Measurements from ENCODE around the gene POLR2E.
A peak's percentile ranks its signal among the peaks of the same experiment; 100 is the strongest.

Gene POLR2E

DNA sequence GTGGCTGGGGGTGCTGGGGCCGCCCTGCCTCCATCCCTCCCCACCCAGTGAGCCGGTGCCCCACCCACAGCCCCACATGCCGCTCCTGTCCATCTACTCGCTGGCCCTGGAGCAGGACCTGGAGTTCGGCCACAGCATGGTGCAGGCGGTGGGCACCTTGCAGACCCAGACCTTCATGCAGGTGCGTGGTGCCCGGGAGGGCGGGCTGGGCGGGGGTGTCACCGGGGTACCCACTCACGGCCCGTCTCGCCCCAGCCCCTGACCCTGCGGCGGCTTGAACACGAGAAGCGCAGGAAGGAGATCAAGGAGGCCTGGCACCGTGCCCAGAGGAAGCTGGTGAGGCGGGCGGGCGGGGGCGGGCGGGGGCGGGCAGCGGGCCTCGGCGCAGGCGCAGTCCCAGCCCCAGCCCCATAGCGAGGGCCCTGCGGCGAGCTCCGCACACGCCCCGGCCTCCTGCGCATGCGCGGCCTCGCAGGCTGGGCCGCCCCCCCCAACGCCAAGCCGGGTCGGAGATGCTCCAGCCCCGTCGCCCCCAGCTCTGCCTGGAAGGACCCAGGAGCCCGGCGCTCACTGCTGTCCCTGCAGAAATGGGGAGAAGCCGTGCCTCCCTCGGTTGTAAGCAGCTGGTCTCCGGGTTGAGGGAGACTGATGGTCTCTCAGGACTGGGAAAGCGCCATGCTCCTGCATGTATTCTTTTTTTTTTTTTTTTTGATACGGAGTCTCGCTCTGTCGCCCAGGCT, 20.5 kb downstream of the POLR2E start:
- DNase-seq: peak; percentile 86

DNA sequence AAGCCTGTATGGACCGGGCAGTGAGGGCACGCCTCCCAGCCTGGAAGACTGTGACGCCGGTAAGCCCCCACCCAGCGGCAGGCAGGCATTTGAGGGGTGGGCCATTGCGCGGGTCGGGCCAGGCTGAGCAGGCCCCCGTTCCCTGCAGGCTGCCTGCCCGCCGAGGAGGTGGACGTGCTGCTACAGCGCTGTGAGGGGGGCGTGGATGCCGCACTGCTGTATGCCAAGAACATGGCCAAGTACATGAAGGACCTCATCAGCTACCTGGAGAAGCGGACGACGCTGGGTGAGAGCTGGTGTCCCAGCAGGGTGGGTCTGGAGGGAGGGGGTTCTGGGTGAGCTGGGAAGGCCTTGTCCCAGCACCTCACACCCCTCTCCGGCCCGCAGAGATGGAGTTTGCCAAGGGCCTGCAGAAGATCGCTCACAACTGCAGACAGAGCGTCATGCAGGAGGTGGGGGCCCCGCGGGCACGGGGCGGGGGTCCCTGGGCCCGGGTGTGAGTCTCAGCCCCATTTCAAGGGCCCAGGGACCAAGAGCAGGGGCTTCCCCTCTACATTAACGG, 21.1 kb downstream of the POLR2E start:
- no peak for DNase-seq

DNA sequence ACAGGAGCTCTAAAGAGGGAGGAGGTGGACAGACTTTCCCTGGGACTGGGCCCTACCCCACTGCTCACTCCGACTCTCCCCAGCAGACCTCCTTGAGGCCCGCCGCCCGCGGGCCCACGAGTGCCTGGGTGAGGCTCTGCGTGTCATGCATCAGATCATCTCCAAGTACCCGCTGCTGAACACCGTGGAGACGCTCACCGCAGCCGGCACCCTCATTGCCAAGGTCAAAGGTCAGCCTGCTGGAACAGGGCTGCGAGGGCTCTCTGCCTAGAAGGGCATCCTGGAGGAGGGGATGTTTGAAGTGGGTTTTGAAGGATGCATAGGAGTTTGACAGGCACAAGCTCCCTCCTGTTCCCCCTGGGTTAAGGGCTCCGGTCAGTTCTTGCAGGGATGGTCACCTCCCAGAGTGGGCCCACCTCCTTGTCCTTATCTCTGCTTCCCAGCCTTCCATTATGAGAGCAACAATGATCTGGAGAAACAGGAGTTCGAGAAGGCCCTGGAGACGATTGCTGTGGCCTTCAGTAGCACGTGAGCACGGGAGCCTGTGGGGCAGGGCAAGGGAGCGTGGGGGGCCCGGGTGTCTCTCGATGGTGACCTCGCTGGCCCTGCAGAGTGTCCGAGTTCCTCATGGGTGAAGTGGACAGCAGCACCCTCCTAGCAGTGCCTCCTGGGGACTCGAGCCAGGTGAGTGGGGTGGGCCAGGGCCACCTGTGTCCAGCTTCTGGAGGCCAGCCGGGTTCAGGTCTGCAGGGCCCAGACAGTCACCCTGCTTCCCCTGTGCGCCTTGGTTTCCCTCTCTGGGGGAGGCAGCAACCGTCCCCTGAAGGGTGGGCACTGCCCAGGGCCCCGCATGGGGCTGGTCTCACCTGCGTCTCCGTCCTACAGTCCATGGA, 21.9 kb downstream of the POLR2E start:
- DNase-seq: no peak

DNA sequence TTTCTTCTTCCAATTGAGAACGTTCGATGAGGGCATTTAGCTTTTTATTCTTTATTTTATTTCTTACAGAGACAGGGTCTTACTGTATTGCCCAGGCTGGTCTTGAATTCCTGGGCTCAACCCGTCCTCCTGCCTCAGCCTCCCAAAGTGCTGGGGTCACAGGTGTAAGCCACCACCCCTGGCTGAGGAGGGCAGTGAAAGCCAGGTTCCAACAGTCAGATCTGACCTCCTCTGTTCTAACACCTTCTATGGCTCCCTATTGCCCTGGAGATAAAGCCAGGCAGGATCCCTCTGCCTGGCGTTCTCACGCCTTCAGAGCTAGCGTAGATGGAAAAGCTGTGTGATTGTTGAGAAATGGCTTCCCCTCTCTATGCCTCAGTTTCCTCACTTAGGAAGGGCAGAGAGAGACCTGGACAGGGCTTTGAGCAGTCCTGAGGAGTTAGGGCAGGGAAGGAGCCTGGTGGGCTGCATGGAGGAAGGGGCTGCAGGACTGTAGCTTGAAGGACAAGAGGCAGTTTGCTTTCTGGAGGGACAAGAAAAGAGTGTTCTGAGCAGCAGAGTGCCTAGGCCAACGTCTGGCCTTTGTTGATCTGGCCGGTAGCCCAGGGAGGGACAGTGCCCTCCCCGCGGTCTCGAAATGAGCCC, 22.7 kb downstream of the POLR2E start:
- DNase-seq: no peak

DNA sequence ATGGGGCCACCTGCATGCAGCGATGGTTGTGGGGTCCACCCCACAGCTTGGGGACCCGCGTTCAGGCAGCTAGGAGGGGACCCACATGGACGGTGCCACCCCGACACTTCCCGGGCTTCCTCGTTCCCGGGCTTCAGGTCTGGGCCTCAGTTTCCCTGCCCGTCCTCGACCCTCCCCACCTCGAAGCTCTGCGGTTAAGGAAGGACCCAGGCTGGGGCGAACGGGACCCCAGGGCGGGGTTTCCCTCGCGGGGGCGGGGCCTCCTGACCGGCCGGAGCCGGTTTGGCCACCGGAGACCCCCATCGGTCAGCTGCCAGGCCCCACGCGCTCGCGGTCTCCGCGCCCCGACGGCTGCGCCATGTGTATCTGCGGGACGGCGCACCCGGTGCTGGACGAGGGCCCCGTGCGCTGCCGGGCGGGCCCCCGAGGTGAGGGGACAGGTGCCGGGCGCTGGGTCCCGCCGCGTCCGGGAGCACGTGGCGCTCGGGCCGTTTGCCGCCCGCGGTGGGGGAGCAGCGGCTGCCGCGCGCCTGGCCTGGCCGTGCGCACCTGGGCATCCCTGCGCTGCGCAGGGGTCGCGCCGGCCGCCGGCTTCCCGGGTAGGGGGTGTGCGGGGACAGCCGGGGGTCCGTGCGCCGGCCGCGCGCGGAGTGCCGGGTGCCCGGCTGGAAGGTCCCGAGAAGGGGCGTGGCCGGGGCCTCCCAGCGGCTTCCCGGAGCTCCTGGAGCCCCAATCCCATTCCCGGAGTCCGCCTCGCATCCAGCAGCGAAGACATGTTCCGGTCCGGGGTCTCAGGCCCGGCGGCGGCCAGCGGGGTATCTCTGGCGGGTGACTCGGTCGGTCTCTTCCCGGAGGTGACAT, 24.0 kb downstream of the POLR2E start:
- no peak for DNase-seq

DNA sequence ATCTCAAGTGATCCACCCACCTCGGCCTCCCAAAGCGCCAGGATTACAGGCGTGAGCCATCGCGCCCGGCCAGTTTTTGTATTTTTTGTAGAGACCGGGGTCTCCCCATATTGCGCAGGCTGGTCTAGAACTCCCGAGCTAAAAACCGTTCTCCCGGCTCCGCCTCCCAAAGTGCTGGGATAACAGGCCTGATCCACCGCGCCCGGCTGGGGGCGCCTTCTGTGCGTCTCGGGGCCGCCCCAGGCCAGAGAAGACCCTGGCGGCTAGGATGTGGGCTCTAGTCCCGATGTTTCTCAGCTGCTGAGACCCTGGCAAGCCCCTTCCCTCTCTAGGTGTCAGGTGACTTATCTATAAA, 24.6 kb downstream of the POLR2E start:
- no peak for DNase-seq

DNA sequence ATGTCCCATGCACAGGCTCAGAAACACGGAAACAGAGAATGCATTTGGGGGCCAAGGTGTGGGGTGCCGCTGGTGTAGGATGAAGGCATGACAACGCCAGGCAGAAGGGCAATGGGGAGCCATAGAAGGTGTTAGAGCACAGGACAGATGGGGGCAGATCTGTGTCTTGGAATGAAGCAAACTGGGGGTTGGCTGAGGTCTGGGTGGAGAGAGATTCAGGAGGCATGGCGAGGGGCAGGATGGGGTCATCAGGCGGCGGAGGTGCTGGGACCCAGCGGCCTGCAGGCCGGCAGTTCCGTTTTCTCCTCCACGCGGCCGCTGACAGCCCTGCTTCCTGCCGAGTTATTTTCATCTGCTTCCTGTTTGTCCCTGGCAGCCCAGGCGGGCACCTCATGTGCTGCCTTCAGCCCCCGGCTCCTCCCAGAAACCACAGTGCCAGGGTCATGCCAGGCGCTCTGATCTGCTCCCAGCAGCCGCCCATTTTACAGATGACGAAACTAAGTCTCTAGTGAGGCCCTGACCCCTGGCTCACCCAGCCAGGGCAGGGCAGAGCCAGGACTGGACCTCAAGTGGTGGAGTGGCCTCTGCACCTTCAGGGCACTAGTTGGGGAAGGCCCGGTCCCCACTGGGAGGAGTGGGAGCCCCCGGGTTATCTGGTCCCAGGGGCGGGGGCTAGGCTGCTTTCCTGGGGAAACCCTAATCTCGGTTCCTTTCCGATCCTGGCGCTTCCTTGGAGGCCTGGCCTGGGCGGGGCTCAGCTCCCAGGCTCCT, 26.0 kb downstream of the POLR2E start:
- DNase-seq: no peak

DNA sequence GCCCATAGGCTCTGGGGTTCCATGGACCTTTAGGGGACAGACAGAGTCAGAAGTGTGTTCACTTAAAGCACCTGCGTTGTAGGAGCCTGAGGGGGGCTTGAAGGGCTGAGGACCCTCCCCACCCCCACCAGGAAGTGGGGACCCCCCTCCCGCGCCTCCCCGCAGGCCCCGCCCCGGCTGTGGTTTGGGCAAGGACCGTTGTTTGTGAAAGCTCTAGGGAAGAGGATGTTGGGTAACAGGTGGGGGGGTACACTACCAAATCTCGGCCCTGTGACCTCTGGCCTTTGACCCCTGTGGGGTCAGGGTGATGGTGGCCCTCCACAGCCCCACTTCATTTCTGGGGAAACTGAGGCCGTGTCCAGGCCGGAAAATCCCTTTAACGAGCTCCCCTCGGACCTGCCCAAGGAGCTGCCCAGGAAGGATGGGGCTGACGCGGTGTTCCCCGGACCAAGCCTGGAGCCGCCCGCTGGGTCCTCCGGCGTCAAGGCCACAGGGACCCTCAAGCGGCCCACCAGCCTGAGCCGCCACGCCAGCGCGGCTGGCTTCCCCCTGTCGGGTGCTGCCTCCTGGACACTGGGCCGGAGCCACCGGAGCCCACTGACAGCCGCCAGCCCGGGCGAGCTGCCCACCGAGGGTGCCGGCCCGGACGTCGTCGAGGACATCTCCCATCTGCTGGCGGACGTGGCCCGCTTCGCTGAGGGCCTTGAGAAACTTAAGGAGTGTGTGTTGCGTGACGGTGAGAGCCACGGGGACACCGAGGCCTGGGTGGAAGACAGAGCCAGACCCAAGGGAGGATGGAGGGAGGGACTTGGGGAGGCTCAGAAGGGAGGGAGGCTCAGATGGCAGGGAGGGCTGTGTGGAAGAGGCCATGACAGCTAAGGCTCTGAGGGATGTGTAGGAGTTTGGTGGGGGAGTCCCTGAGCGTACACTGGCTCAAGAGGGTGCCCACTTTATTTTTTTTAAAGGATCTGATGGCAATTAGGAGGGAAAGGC, 26.9 kb downstream of the POLR2E start:
- no peak for DNase-seq

DNA sequence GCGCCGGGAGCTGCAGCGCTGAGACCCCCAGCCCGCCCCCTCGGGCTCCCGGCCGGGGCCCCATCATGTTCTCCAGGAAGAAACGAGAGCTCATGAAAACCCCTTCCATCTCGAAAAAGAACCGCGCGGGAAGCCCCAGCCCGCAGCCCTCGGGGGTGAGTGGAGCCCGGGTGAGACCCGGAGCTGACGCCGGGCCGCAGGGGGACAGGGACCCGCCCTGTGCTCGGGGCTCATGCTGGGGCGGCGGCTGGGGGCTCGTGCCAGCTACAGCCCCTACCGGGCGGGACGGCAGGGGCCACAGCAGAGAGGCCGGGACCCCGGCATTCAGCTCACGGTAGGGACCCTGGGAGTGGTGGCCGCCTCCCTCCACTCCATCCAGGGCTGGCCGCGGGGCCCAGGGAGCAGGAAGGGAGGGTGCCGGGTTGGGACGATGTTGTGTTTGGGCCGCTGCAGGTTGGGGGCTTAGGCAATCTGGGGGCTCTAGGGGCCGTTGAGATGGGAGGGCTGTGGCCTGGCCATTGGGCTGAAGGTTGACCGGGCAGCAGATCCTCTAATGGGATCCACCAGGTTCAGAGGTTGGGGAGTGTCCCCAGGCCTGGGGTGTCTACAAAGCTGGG, 27.7 kb downstream of the POLR2E start:
- no peak for DNase-seq

DNA sequence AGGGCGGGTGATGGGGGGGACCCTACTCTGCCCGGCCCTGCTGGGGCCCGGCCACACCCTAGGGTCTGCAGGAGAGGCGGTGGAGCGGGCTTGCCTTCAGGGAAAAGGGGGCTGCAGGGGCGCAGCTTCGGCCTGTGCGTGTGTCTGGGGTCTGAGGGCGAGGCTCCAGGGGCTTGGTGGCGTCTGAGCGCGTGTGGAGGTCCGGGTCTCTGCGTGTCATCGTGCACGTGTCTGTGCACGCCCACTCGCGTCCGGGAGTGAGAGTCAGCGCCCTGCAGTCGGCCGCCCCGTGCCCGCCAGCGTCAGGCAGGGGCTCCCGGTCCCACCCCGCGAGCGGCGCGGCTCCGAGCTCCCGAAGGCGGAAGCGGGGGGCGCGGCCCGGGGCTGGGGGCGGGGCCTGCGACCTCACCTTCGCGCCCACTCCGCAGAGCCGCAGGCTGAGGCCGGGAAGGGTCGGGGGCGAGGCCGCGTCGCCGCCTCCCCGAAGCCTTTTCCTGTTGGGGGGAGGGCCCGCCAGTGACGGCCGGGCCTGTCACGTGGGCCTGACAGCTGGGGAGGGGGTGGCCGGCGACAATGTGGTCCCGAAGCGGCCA, 28.3 kb downstream of the POLR2E start, which contains the start of gene ARHGAP45:
Gene ARHGAP45, plus strand, starts transcription at position 420 of the 593 bp plus-strand sequence. CDS start 239 bp downstream, outside the sequence.
- no peak for DNase-seq

DNA sequence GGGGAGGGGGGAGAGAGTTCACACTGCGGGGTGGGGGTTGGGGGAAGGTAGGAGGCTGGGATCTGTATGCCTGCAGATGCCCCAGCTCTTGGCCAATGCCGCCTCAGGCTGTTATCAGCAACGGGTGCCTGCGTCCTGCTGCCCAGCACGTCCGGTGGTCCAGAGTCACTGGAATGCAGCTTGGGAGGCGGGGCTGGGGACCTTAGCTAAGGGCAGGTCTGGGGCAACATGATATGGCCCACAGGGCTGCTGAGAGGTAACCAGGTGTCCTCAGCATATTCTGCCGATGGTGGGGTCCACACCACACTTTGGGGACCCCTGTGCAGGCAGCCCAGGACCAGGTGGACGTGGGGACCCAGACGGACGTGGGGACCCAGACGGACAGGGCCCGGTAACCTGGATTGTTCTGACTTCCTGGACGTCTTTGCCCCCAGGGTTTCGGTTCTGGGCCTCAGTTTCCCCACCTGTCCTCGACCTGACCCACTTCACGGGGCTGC, 28.9 kb downstream of the POLR2E start:
- no peak for DNase-seq

DNA sequence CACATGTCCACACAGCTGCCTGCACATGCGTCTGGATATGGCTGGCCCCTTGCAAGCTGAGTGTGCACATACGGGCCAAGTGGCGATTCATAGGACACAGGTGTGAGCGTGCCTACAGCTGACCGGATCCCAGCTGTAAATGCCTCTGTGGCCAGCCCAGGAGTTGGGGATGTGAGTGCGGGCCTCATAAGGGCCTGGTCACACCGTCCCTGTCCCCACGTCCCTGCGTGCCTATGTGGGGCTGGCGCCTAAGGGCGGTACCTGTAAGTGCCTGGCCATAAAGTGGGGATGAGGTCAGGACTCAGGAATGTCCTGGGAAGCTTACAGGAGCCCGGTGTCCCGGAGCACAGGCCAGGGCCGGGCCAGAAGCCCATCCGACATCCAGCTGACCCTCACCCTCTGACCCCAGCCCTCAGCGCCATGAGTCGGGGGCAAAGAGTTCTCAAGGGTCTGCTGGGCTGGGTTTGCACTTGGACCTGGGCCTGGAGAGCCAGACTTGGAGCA, 29.5 kb downstream of the POLR2E start:
- DNase-seq: no peak

DNA sequence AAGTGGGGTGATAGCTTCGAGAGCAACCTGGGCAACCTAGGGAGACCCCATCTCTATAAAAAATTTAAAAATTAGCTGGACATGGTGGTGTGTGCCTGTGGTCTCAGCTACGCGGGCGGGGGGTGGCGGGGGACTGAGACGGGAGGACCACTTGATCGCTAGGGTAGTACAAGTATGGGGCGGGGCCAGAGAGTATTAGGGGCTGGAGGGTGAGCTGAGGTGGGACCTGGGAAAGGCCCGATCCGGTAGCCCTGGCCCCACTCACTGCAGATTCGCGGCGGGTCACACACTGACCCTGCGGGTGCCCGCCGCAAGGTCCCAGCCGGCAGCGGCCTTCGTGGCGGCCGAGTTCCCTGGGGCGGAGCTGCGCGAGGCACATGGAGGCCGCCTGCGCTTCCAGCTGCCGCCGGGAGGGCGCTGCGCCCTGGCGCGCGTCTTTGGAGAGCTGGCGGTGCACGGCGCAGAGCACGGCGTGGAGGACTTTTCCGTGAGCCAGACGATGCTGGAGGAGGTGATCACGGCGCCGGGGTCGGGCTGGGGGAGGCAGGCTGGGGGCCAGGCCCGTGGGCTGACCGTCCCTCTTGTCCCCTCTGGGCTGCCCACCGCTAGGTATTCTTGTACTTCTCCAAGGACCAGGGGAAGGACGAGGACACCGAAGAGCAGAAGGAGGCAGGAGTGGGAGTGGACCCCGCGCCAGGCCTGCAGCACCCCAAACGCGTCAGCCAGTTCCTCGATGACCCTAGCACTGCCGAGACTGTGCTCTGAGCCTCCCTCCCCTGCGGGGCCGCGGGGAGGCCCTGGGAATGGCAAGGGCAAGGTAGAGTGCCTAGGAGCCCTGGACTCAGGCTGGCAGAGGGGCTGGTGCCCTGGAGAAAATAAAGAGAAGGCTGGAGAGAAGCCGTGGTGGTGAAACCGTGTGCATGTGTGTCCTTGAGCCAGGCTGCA, 30.2 kb downstream of the POLR2E start:
- peak; percentile 54 for DNase-seq

DNA sequence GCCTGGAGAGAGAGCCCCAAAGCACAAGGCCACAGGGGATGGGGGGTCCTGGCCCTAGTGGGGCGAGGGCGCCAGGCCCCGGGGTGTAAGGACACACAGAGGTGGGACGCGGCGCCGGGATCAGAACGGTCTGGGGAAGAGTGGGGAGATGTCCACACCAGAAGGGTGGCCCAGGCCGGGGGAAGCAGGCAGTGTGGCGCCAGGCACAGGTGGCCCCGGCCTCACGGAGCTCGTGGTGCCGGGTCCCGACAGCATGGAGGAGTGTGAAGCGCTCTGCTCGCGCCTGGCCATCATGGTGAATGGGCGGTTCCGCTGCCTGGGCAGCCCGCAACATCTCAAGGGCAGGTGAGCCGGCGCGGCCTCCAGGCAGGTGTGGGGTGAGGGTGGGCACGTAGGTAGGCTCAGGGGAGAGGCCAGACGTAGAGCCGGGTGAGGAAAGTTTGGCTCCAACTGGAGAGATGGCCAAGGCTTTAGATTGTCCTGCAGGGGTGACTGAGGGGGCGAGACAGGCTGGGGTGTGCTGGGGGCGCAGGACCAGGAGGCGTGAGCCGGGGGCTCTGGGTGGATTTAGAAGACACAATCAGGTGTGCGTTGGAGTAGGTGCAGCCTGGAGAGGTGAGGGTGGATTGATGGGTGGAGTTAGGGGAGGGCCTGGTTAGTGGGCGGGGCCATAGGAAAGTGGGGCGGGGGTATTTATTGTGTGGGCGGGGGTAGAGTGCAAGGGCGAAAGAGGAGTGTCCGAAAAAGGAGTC, 31.1 kb downstream of the POLR2E start:
- DNase-seq: no peak

DNA sequence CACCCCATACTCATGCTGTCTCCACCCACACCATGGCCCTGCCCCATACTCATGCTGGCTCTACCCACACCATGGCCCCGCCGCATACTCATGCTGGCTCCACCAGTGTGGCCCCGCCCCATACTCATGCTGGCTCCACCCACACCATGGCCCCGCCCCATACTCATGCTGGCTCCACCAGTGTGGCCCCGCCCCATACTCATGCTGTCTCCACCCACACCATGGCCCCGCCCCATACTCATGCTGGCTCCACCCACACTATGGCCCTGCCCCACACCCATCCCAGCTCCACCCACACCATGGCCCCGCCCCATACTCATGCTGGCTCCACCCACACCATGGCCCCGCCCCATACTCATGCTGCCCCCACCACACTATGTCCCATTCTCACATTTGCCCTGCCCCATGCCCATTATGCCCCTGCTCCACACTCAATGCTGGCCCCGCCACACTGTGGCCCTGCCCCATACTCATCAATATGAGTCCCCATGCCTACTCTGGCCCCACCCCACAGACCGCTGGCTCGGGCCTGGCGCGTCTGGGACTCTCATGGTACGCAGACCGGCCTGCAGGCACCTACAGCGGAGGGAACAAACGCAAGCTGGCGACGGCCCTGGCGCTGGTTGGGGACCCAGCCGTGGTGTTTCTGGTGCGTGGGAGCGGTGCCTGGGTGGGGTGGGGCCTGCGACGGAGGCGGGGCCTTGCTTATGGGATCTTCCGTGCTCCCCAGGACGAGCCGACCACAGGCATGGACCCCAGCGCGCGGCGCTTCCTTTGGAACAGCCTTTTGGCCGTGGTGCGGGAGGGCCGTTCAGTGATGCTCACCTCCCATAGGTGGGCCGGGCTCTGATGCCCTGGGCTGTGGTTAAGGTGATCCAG, 31.9 kb downstream of the POLR2E start:
- no peak for DNase-seq

Measured in NCI-H1105 treated with DMSO at 0.1 percent for 48 hours (cell line).